GM12875 (cell line): ENCODE results near the gene RNF182.

ENCODE experiments used
- H3K4me3 ChIP-seq: one replicate; pipeline ENCODE4 v1.5.1; 2011; ENCODE audit warnings: low read depth, low read length, control low read depth
- CTCF ChIP-seq: IDR thresholded peaks from 2 replicates; pipeline ENCODE4 v1.5.1; 2011; ENCODE audit warnings: low read depth, mild to moderate bottlenecking, control low read depth, inconsistent platforms, low read length, moderate library complexity, borderline replicate concordance; ENCODE audit not compliant: insufficient read depth

Gene RNF182

GRCh38 chr6:13990796-13991195 is 66.0 kb downstream of the RNF182 start:
- TF ChIP-seq CTCF: no peak
- no peak overlapping the region for H3K4me3 ChIP-seq

- no peak for TF ChIP-seq CTCF
Observed at GRCh38 chr6:13991393-13991792, 66.6 kb downstream of the RNF182 start.

GRCh38 chr6:13992417-13993055 is 67.8 kb downstream of the RNF182 start:
- TF ChIP-seq CTCF: no peak
- no peak overlapping the region for H3K4me3 ChIP-seq

More at GRCh38 chr6:13991393-13991792, 66.6 kb downstream of the RNF182 start:
- no peak overlapping the region for H3K4me3 ChIP-seq

- no peak overlapping the region for H3K4me3 ChIP-seq
- TF ChIP-seq CTCF: no peak
Observed at GRCh38 chr6:13993416-13993815, 68.7 kb downstream of the RNF182 start.

- TF ChIP-seq CTCF: no peak
- H3K4me3 ChIP-seq: no peak overlapping the region
Observed at GRCh38 chr6:13998356-13998755, 73.6 kb downstream of the RNF182 start.

GRCh38 chr6:14000901-14001300 is 76.1 kb downstream of the RNF182 start:
- H3K4me3 ChIP-seq: no peak overlapping the region

More at GRCh38 chr6:14000901-14001300, 76.1 kb downstream of the RNF182 start:
- TF ChIP-seq CTCF: no peak
